Stimulated activated CD8-positive, alpha-beta memory T cell treated with anti-CD3 and anti-CD28 coated beads, Interleukin-7, amount 100 ng/mL, for 1 hour (primary cell): ENCODE data around the gene APLNR.

ENCODE experiments used
- DNase-seq, 2 donors: peaks; one replicate each; pipeline ENCODE4 v3.0.0-alpha.2; 2020; ENCODE audit warnings: low read depth in 2 of 2

APLNR gene

DNA sequence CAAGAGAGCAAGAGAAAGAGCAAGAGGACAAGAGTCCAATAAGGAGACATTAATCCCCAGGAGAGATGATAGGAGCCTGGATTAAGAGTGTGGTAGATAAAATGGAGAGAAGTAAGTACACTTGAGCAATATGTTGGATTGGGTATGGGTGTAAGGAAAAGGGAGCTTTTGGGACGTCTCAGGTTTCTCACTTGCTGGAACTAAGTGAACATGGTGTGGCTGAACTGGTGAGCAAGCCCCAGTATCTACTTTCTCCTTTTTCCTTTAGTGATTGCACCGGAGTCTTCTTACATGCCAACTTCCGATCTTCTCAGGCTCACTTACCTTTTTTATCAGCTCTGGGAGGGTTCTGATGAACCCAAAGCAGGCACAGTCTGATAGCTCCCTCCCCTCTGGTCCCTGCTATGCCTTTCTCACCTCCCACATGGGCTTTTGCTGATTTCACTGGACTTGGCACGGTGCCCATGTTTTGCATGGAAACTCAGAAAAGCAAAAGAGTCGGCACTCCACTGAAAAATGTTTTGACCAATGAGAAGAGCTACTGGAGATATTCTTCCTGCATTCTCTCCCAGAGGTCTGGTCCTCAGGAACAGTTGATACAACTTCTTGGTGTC lies 14.5 kb upstream of the APLNR start:
- DNase-seq = no peak

DNA sequence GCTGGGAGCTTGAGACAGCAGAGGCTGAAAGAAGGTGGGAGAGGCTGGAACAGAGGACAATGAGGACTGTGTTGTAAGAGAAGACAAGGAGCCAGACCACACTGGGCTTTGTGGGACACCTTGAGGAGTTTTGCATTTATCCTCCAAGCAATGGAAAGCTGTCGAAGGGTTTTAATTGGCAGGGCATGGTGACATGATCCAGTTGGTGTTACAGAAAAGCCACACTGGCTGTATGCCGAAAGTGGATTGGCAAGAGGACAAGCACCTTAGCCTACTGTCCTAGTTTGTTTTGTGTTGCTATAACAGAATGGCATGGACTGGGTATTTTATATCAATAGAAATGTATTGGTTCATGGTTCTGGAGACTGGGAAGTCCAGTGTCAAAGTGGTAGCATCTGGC lies 14.0 kb upstream of the APLNR start:
- no peak for DNase-seq

DNA sequence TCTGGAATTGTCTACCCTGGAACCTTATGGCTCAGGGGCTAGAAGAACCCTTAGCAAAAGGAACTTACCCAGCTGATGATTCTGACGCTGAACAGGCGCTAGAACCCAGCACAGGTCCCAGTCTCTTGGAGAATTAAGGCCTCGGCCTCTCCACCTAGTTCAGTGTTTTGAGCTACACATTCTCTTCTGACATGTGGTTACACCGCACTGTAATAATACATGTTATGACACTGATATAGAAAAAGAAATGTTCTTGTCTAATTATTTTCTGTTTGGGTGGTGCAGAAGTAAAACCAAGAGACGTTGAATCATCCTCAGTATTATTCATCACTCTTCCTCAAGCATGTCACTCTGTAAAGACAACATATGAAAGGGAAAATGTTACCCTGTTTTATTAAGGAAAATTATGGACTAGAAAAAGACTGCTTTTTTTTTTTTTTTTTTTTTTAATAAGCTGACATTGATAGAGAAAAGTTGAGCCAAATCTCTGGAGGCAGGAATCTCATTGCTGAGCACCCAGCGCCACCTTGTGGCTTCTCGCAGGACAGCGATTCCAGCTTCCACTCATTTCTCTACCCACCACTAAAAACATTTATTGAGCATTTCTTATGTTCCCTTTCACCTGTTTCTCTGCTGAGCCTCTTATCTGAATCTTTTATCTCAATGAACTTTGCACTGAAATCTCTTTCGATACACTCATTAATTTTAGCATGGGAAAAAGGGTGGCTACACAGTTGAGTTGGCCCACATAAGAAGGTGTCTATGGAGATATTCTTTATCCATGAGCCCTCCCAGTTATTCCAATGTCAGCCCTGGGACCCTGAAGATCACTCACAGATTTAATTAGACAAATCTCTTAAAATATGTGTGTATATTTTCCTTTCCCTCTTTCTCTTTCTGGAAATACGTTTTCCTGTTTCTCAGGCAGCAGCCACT lies 12.6 kb upstream of the APLNR start:
- peak in 1 of 2 donors; percentile 10 for DNase-seq

DNA sequence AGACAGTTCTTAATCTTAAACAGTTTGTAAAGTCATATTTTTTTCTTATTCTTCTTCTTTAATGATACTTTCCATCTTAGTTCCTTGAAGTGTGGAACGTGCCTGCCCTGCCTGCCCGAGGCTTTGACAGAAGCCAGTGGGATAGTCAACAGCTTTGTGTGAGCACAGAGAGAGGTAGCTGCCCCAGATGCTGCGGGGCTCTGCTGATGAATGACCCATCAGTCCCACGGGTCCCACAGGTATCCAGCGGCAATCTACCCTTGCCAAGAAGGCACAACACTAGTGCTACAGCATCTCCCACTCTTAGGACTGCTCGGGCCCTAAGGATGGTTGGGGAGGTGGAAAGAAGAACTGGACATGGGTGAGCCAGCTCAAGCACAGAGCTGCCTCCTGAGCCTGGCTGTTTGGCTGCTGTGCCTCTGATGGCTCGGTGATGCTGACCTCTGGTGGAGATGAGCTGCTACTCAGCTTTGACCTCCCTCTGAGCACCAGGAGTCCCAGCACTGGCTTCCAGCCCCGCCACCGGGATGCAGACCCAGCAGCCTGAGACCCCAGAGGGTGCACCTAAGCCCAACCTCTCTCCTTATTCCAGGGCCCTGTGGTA lies 11.8 kb upstream of the APLNR start:
- DNase-seq = no peak

DNA sequence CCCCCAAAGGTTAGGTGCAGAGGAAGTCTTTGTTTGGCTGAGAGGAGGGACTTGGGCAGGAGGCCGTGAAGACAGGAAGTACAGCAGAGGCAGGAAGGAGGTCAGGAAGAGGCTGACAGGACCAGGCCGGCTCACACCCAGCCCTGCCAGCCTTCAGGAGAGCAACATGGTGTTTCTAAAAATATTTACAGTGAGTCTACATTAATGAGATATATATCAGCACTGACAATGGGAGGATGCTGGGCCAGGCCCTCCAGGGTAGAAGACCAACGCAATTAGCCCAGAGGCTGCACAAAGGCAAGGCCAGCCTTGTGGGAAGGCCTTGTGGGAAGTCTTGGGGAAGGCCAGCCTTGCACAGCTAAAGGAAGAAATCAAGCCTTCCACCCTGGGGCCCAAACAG lies 7.9 kb upstream of the APLNR start:
- DNase-seq = no peak

DNA sequence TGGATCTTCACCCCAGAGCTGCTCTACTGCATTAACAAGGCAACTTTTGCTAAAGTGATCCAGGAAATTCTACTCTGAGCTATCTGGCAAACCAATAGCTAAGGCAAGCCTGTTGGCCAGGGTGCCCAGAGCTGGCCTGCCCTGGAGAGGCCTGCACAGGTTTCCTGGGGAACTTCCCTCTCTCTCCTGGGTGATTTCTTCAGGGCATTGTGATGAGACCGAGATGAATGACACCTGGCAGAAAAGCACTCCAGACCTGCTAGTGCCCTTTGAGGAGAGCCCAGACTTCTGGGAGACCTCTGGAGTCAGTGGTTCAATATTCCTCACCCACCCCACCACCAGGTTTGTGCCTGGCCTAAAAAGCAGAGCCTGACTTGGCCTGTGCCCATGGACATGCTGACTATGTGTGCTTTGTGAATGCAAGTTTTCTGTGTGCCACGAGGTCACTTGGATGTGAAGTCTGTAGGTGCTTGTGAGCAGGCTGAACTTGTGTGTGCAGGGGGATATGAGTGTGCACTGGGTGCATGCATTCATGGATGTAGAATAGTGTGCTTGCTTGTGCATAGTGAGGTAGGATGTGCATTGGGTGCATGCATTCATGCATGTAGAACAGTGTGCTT lies 4.4 kb upstream of the APLNR start:
- DNase-seq = no peak

DNA sequence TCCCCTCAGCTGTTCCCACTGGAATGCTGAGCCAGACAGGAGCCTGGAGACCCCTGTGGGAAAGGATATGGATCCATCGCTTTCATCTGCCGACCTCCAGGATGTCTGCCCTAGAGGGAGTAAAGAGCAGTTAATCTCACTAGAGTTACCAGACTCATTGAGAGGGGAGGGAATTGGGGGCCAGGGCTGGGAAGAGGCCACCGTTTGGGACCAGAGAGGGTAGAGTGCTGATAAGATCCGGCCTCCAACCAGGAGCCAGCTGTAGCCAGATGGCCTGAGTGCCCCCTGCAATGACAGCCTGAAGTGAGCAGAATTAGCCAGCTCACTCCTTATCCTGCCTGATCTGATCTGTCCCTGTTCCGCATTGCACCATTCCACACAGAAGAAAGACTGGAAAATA lies 3.7 kb upstream of the APLNR start:
- no peak for DNase-seq

DNA sequence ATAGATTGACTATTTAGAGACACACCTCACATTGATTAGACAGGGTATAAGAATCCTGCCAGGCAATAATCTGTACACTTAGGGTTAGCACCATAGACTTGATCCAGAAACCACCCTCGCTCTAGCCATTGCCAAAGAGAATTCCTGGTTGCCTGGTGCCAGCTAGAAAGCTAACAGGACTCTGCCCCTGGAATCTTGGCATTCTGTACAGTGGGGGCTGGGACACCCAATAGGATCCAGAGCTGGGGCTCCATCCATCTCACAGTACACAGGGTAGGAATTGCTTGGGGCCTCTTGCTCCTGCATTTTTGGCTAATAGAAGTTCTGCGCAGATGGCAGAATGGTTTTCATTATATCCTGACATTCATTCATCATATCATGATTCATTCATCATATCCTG lies 3.0 kb upstream of the APLNR start:
- no peak for DNase-seq

DNA sequence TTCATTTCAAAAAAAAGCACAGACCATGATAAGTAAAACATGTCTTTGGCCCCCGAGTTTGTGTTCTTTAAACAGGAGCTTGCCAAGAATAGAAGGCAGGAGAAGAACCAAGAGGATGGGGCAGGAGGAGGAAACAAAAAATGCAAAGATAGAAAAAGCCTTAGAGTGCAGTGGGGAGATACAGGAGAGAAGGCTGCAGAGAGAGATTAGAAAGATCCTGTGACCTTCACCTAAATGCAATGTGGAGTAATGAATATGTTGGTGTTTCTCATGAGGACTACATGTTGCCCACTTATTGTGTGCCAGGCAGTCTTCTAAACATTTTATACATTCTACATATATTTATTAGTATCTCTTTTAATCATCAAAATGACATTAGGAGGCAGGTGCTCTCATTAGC lies 2.3 kb upstream of the APLNR start:
- no peak for DNase-seq

DNA sequence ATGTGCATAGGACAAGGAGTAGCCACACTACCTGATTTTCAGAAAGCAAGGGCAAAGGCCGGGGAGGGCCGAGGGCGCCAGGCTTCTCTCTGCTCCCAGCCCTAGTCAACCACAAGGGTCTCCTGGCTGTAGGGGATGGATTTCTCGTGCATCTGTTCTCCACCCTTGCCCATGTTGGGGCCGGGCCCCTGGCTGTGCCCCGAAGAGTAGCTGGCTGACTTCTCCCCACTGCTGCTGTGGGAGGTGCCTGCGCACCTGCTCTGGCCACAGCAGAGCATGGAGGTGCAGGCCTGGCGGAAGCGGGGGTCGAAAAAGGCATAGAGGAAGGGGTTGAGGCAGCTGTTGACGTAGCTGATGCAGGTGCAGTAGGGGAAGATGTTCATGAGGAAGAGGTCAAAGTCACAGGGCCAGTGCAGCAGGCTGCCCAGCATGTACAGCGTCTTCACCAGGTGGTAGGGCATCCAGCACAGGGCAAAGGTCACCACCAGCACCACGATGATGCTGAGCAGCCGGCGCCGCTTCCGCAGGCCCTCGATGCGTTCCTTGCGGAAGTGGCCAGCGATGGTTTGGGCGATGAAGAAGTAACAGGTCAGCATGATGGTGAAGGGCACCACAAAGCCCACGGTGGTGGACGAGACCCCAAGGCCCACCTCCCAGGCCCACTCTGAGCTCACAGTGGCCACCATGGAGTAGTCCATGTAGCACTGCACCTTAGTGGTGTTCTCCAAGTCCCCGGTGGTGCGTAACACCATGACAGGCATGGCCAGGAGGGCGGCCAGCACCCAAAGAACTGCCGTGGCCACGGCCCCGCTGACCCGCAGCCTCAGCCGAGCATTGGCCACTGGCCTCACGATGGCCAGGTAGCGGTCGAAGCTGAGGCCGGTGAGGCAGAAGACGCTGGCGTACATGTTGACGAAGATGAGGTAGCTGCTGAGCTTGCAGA lies 1.0 kb downstream of the APLNR start:
- DNase-seq = no peak

DNA sequence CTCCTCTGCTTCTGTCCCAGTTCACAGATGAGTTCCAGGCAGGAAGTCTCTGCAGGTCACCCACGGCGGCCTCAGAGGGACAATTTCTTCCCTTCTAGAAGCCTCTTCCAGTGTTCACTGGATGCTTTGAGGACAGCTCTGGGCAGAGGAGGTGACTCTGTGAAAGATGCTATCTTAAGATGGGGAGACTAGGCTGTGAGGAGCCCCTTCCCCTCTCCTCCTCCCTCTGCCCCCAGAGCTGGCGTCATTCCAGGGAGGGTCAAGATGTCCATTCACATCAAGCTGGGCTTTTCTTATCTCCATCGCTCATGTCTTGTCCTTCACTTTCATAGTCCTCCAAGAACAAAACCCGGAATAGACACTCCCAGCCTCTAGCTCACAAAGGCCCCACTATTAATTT lies 3.3 kb downstream of the APLNR start:
- DNase-seq = no peak

DNA sequence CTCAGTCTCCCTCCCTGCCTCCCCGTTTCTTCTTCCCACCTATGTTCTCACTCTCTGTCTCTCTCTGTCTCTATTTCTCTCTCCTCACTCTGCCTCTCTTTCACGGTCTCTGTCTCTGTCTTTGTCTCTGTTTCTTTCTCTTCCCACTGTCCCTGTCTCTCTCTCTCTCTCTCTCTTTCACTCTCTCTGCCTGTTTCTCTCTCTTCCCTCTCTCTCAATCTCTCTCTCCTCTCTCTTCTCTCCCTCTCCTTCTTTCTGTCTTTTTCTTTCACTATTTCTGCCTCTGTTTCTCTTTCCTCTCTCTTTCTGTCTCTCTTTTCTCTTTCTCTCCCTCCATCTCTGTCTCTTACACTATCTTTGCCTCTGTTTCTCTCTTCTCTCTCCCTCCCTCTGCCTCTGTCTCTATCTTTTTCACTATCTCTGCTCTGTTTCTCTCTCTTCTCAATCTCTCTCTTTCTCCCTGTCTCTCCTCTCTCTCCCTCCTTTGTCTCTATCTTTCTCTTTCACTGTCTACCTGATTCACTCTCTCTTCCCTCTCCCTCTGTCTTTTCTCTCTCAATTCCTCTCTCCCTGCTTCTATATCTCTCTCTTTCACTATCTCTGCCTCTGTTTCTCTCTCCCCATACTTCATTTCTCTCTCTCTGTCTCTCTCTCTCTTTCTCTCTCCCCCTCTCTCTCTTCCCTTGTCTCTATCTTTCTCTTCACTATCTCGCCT lies 5.4 kb downstream of the APLNR start:
- no peak for DNase-seq

DNA sequence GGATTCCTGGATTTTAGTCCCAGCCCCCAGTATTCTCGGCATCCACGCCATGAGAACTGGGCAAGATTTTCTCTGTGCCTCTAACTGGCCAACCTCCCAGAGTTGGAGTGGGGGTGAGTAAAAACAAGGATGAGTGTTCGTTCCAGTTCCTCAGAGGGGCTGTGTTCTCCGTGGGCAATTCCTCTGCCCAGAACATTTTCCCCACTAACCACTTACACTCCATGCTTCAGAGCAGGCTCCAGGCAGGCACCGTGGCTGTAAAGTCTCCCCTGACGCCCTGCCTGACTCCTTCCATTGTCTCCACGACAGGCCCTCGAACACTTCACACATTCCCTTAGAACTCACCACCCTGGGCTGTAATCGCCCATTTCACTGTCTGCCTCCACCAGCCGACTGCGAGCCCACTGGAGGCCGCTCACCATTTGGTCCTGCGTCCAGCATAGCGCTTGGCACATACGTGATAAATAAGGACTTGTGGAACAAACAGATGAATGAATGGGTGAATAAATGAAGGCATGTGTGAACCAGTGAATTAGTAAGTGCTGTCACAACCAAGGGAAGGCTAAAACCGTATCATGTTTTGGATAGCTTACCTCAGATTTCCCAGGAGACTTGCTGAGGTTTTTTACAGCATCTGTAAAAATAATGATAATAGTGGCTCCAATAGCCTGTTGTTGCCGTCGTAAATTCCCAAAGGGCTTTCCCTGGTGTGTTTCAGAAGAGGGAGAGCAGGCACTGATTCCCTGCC lies 6.1 kb downstream of the APLNR start:
- DNase-seq = no peak

DNA sequence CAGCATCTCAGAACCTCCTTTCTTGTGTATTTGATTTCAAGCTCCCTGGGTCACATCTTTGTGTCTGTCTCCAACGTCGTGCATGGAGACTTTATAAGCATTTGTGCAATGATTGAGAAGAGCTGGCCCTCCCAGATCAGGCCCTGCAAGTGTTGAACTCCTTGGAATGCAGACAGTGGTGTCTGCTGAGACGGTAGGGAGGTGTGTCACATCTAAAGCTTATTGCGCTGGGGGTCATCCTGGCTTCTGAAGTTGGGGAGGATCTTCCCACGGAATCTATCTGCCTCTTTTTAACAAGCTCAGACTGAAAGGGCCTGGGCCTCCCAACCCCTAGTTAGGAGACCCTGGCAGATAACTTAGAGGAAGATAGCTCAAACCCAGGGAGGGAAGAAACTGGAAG lies 6.7 kb downstream of the APLNR start:
- no peak for DNase-seq

DNA sequence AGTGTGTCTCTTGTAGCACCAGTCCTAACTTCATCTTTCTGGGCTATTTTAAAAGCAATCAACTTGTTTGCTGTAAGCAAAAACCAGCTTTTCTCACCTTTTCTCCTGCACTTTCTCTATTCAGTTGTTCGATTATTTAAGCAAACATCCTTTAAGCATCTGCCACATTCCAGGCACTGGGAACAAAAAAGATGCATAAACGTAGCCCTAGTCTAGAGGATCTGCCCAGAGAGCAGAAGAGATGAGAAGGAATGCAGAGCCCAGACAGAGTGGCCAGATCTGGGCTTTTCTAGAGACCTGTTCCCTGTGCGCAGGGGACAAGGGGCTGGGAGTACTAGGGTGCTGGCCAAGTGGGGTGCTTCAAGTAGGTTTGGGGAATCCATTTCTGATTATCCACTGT lies 8.4 kb downstream of the APLNR start:
- DNase-seq = no peak

DNA sequence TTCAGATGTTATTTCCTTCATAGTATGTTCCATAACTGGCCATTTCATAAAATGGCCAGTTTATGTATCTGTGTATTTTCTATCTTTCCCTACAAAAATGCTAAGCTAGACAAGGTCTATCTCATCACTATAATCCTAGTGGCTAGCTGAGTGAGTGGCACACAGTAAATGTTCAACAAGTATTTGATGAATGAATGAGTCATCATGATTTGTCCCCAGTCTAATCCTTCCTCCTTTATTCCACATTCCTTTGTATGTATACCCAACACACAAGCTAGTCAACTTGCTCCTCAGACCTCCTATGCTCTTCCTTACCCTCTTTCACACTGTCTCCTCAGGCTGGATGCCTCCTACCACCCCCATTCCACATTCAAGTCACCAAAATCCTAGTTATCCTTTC lies 12.5 kb downstream of the APLNR start:
- no peak for DNase-seq

DNA sequence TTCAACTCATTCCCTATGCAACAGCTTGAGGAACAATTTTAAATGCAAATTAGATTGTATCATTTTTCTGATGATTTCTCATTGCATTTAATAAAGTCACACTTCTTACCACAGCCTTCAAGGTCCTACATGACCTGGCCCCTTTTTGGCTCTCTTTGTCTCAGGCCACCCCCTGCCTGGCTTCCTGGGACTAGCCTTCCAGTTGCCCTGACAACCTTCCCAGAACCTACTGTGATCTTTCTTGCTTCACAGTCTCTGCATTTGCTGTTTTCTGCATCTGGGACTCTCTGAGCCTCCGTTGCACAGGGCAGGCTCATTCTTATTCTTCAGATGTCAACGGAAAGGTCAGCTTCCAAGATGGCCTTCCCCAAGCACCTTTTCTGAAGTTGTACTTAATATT lies 12.9 kb downstream of the APLNR start:
- no peak for DNase-seq

DNA sequence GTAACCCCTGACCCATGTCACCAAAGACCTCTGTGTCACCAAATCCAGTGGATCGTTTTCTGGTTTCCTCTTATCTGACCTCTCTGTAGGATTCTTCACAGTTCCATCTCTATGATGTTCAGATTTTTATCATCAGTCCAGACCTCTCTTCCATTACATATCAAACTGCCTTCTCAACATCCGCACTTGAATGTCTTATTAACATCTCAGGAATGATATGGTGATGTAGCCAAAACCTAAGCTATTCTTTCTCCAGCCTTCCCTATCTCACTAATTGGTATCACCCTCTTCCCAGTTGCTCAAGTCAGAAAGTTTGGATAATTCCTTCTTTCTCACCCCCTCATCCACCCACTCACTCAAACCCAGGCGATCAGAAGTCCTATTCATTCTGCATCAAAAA lies 13.4 kb downstream of the APLNR start:
- no peak for DNase-seq

DNA sequence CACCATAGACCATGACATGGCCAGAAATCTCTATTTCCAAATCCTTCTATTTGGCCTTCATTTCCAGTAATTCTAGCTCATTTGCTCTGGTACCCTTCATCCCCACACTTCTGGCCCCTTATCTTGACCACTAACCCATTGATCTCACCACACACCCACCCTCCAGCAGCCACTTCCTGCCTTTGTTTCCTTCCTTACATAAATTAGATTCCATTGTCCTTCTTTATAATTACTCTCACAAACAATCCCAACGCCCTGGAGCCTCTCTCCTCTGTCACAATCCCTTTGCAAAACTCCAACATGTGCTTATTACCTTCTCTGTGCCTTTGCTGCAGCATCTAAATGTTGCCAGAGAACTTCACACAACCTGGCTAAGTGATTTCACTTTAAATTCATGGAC lies 14.8 kb downstream of the APLNR start:
- no peak for DNase-seq

DNA sequence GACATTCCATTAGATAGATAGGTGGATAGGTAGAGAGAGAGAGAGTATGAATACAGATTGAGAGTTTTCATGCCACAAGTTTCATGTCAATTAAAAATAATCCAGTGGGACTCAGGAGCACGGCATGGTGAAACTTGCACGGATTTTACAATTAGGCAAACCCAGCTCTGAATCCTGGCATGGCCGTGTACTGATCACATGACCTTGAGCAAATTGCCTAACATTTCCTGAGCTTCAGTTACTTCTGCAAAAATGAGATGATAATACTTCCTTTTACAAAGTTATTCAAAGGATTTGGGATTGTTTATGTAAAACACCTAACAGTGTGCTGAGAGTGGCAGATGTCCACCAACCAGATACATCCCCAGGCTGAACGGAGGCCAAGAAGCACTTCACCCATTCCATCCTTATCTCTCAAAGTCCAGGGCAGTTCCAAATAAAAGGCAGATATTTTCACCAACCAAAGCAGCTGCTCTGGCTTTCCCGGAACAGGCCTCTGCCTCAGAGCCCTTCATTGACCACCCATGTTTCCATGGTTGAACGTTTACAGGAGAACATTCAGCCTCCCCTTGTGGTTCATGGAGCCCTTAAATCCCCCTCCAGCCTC lies 17.9 kb downstream of the APLNR start:
- no peak for DNase-seq
